Gastroesophageal sphincter (tissue), 4 donors: ENCODE measurements around the gene RAB44. TPM values are rescaled to one million over a fixed set of nuclear protein-coding genes. Genes with fewer than 3 reads are reported as not detected.

ENCODE experiments used
- ATAC-seq: fragments of 150-250 bp; one replicate; pipeline ENCODE4 v1.9.1; 2016; ENCODE audit warnings: mild to moderate bottlenecking, moderate library complexity
- H3K27ac ChIP-seq, 4 donors: fragments of 200-600 bp; sonication (generic) in 3 of 4; 1 replicate in 3 of 4; 2 replicates in 1 of 4; pipeline ENCODE4 v1.5.1; 2016 to 2019
- H3K27me3 ChIP-seq: fragments of 200-600 bp; sonication (generic); one replicate; pipeline ENCODE4 v1.5.1; 2019
- H3K36me3 ChIP-seq, 2 donors: fragments of 200-600 bp; sonication (generic); one replicate each; pipeline ENCODE4 v1.5.1; 2019; ENCODE audit warnings: control low read depth in 1 of 2
- H3K4me1 ChIP-seq, 3 donors: fragments of 200-600 bp; sonication (generic); 1 replicate in 2 of 3; 2 replicates in 1 of 3; pipeline ENCODE4 v1.5.1; 2016 to 2019; ENCODE audit warnings: control low read depth in 2 of 3
- H3K4me3 ChIP-seq, 2 donors: fragments of 200-600 bp; sonication (generic); one replicate each; pipeline ENCODE4 v1.5.1; 2019; ENCODE audit warnings: mild to moderate bottlenecking in 1 of 2, moderate library complexity in 1 of 2
- H3K9me3 ChIP-seq, 3 donors: fragments of 200-600 bp; sonication (generic); one replicate each; pipeline ENCODE4 v1.5.1; 2017 to 2019; ENCODE audit warnings: control low read depth in 2 of 3
- EP300 ChIP-seq: sonication (generic); formaldehyde crosslinking; IDR thresholded peaks from one replicate; pipeline ENCODE4 v1.6.1; 2017; ENCODE audit warnings: antibody characterized with exemption, mild to moderate bottlenecking
- POLR2A ChIP-seq, 2 donors: fragments of 450-650 bp; IDR thresholded peaks; one replicate each; pipeline ENCODE4 v1.6.1; 2017; ENCODE audit warnings: antibody characterized with exemption in 2 of 2, mild to moderate bottlenecking in 2 of 2, moderate library complexity in 1 of 2
- POLR2AphosphoS5 ChIP-seq: sonication (generic); formaldehyde crosslinking; IDR thresholded peaks from one replicate; pipeline ENCODE4 v1.6.1; 2017; ENCODE audit warnings: antibody characterized with exemption
- WGBS, 2 donors: methylation state at CpG; one replicate each; pipeline ENCODE4 v1.1.5; 2018; ENCODE audit warnings: low coverage in 1 of 2; 5-methylcytosine and 5-hydroxymethylcytosine counted together
- total RNA-seq, 4 donors: library from RNA; depleted of rRNA; stranded (reverse); fragments of >200 nt; gene quantifications; one replicate each; pipeline ENCODE4 v1.1.0, GENCODE V29; 2016
- TF ChIP-seq, protein P1 (sequence below), 4 experiments: fragments of 200-600 bp in 2 of 4; fragments of 450-650 bp in 2 of 4; sonication (generic) in 1 of 4; IDR thresholded peaks; one replicate each; pipeline ENCODE4 v1.5.1; 2017 to 2019; ENCODE audit warnings: antibody characterized with exemption in 4 of 4, mild to moderate bottlenecking in 2 of 4, moderate library complexity in 2 of 4

Gene RAB44
- total RNA-seq, 4 donors from 2014 or later, result 0.67 to 1.6 (median 0.89) TPM; not detected in 1

DNA sequence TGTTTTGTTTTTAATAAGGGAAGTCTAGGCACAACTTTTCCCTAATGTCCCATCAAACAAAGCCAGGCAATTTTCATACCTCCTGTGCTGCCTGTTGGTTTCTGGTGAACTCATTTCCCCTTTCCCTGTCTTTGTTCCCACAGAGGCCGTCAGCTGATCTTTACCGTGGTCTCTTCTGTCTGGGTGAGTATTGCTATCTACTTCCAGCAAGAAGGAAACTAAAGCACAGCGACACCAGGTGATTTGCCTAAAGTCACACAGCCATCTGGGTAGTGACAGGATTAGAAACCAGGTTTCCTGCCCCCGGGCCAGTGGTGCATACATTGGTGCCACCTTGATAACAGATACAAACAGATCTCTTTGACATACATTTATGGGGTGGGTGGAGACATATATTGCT, 59.6 kb downstream of the RAB44 start:
- Histone ChIP-seq H3K4me1 (peaks cover 0 to 10% (median 0%) of the 10 kb centered on the region in 3 donors), H3K4me3 (no peak overlapping the region), H3K36me3 (no peaks in the 10 kb centered on the region), H3K9me3 (no peaks in the 10 kb centered on the region), H3K27ac (no peak overlapping the region), H3K27me3 (no peaks in the 10 kb centered on the region)
- TF ChIP-seq, protein P1, sequence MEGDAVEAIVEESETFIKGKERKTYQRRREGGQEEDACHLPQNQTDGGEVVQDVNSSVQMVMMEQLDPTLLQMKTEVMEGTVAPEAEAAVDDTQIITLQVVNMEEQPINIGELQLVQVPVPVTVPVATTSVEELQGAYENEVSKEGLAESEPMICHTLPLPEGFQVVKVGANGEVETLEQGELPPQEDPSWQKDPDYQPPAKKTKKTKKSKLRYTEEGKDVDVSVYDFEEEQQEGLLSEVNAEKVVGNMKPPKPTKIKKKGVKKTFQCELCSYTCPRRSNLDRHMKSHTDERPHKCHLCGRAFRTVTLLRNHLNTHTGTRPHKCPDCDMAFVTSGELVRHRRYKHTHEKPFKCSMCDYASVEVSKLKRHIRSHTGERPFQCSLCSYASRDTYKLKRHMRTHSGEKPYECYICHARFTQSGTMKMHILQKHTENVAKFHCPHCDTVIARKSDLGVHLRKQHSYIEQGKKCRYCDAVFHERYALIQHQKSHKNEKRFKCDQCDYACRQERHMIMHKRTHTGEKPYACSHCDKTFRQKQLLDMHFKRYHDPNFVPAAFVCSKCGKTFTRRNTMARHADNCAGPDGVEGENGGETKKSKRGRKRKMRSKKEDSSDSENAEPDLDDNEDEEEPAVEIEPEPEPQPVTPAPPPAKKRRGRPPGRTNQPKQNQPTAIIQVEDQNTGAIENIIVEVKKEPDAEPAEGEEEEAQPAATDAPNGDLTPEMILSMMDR (IDR thresholded peaks at IDR 0.05), result no peak
- TF ChIP-seq EP300, result no peak
- no peak for TF ChIP-seq POLR2A (IDR thresholded peaks at IDR 0.05)
- TF ChIP-seq POLR2AphosphoS5, result no peak
- ATAC-seq, result no peak
- WGBS, 2 donors, result no CpG with 5 or more reads among the region's 4 CpGs

DNA sequence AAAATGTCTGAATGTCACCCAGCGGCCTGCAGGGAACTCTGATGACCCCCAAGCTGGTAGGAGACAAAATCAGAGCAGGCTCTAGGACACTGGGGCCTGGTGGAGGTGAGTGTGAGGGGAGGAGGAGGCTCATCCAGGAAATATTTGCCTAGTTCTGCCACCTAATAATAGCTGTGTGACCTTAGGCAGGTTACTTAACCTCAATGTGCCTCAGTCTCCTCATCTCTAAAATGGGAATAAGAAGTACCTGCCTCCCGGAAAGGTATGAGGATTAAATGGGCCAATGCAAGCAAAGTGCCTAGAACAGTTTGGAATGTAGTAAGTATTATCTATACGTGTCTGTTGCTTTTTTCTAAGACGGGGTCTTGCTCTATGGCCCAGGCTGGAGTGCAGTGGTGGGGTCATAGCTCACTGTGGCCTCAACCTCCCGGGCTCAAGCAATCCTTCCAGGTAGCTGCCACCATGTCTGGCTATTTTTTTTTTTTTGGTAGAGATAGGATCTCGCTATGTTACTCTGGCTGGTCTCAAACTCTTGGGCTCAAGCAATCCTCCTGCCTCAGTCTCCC, 60.4 kb downstream of the RAB44 start:
- Histone ChIP-seq H3K27ac (no peak overlapping the region), H3K36me3 (no peaks in the 10 kb centered on the region), H3K27me3 (no peaks in the 10 kb centered on the region), H3K9me3 (no peaks in the 10 kb centered on the region), H3K4me1 (peaks cover 0 to 10% (median 0%) of the 10 kb centered on the region in 3 donors), H3K4me3 (no peak overlapping the region)
- no peak for ATAC-seq
- WGBS, 2 donors, result 79 to 100% methylated on average over 5 of the region's 6 CpGs
- TF ChIP-seq POLR2AphosphoS5, result no peak
- no peak for TF ChIP-seq EP300
- TF ChIP-seq POLR2A (IDR thresholded peaks at IDR 0.05), result no peak
- TF ChIP-seq, protein P1 (IDR thresholded peaks at IDR 0.05), result no peak

DNA sequence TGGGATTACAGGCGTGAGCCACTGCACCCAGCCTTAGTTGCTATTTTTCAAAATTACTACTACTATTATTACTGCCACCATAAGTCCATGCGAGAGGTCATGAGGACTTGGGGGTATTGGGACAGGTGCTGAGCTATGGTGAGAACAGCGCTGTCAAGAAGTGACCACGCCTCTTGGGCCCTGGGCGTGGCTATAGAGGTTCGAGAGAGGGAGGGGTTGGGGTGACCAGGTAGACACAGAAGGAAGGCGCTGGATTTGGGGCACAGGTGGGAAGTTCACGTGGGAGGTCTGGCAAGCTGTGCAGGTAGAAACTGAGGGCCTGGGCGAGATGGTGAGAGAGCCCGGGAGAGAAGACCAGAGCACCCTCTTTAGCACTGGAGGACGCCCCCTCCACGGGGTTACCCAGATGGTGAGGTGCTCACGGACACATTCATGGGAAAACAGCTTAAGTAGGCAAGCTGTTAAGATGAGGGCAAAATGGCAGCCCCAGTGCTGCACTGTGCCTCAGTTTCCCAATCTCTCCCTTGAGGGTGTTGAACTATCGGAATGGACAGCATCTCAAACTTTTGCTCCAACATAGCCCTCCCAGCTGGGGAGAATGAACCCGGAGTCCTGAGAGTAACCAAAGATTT, 61.0 kb downstream of the RAB44 start:
- Histone ChIP-seq H3K27me3 (no peaks in the 10 kb centered on the region), H3K27ac (no peak overlapping the region), H3K9me3 (no peaks in the 10 kb centered on the region), H3K4me3 (no peak overlapping the region), H3K4me1 (peaks cover 0 to 10% (median 0%) of the 10 kb centered on the region in 3 donors), H3K36me3 (no peaks in the 10 kb centered on the region)
- no peak for TF ChIP-seq POLR2AphosphoS5
- TF ChIP-seq POLR2A (IDR thresholded peaks at IDR 0.05), result peak in 1 of 2 donors; percentile 5
- TF ChIP-seq, protein P1 (IDR thresholded peaks at IDR 0.05), result no peak
- WGBS, 2 donors, result 75 to 85% methylated on average over 4 to 10 of the region's 15 CpGs
- ATAC-seq, result peak; percentile 3

DNA sequence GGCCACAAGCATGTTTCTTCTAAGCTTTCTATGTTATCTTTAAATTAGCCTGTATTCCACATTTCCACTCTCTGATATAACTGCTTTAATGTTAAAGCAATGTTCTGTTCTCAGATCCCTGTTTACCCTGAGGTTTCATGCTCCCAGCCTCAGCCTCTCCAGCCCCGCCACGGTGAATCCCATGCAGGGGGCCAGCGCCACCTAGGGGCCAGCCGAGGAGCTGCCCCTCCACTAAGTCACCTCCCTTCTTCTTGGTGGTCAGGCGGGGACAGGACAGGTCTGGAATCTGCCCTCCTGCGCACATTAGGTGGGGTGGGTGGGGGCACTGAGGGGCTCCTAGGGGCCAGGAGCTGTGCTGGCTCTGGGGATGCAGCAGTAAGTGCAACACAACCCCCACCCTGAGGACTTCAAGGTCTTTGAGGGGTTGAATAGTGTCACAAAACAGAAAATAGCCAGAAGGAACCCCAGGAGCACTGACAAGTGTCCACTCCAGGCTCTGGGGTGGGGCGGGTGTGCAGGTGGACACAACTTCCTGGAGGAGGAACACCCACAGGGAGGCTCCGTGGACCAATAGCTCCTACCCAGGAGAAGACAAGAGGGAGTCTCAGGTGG, 61.6 kb downstream of the RAB44 start:
- 0% methylated on average over 1 of the region's 8 CpGs; no CpG with 5 or more reads in 1 of the 2 donors for WGBS, 2 donors
- H3K36me3 ChIP-seq, result no peaks in the 10 kb centered on the region
- no peak overlapping the region for H3K27ac ChIP-seq
- H3K27me3 ChIP-seq, result no peaks in the 10 kb centered on the region
- peak; percentile 90 for ATAC-seq
- TF ChIP-seq, protein P1 (IDR thresholded peaks at IDR 0.05), result peak; percentile 93 to 99 (median 98)
- no peak for TF ChIP-seq POLR2AphosphoS5
- TF ChIP-seq POLR2A (IDR thresholded peaks at IDR 0.05), result peak in 1 of 2 donors; percentile 3
- TF ChIP-seq EP300, result no peak
- H3K9me3 ChIP-seq, result no peaks in the 10 kb centered on the region
- no peak overlapping the region for H3K4me3 ChIP-seq
- H3K4me1 ChIP-seq, result peaks cover 0 to 10% (median 0%) of the 10 kb centered on the region in 3 donors
